Activated T-helper 1 cell treated with anti-CD3 and anti-CD28 coated beads, Interleukin-2, amount 50 U/mL, for 16 hours (primary cell): ENCODE measurements around the gene LHFPL2.

Source experiments
- DNase-seq, 2 donors: peaks; one replicate each; pipeline ENCODE4 v3.0.0-alpha.2; 2020; ENCODE audit warnings: low read depth in 1 of 2, low spot score in 1 of 2

LHFPL2 gene

GRCh38 chr5:78526049-78526525 is 122.5 kb downstream of the LHFPL2 start:
- no peak for DNase-seq

DNA sequence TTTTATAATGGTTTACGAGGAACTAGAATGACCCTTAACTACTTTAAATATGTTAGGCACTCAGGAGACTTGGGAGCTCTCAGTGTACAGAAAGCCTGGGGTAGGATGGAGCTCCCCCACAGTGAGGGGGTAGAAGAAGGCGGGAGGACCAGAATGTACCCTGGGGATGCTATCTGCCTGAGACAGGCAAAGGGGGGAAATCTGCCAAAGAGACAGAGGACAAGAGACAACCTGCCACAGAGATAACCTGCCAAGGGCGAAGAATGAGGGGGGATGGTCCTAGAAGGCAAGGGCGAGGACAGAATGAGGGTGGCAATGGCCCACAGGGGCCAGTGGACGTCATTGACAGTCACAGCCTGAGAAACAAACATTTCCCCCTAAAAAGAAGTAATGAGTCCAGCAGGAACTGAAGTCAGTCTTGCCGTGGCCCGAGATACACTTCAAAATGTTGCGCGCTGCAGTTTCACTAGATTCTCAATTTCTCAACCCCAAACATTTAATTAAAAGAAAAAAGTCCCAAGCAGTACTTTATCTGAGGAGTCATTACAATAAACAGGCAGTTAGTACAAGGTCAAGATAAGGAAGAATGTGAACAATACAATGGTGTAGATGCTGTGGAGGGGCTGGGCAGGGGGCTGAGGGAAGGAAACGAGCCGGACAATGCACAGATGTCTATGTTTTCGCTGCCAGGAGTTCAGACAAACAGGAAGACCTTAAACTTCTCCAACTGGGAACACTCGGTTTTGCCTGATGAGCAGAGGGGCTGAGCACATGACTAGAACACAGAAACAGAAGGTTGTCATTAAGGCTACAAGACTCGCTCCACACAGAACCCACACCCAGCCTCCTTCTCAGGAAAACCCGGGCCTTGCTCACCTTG is 125.0 kb downstream of the LHFPL2 start:
- no peak for DNase-seq

- no peak for DNase-seq
Observed at GRCh38 chr5:78522476-78523260, 125.9 kb downstream of the LHFPL2 start.

DNA sequence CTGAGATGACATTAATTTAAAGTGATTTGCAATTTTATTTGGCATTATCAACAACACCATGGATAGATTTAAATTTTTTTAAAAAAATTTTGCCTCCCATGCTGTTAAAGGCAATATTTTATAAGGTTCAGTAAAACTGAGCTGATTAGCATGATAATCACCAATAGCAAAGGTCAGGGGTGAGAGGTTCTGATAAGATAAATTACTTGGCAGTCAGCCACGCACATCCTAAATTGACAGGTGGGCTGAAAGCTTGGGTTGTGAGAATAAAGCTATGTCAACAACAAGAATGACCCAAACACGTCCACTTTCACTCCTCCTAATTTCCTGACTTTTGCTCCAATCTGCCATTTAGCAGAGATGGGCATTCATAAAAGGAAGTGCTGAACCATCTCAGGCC is 127.1 kb downstream of the LHFPL2 start:
- no peak for DNase-seq

DNA sequence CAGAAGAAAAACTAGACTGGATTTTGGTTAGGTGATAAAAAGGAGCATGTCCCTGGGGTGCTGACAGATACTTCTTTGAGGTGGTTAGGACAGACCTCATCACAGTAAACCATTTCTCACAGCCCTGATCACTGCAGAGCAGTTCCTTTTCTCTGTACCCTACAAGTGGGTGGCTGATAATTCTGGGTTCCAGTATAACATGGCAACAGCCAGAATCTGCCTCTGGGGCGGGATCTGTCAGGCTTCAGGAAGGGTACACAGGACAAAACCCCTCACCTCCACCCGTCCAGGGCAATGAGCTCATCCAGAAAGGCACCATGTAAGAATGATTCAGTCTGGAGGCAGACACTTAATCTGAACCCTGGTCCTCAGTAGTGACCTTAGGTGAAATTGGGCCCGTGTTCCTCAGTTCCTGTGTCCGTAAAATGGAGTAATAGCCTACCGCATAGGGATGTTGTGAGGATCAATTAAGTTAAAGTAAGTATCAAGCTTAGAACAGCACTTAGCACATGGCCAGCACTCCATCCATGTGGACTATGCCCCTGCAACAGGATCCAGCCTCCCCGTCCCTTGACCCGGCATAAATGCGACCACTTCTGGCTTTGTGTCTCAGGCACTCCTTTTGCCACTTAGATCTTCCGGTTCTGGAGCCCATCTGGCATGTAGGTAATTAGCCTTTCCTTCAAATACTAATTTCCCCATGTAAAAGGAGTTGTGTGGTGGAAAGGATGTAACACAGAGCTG is 129.2 kb downstream of the LHFPL2 start:
- no peak for DNase-seq

DNA sequence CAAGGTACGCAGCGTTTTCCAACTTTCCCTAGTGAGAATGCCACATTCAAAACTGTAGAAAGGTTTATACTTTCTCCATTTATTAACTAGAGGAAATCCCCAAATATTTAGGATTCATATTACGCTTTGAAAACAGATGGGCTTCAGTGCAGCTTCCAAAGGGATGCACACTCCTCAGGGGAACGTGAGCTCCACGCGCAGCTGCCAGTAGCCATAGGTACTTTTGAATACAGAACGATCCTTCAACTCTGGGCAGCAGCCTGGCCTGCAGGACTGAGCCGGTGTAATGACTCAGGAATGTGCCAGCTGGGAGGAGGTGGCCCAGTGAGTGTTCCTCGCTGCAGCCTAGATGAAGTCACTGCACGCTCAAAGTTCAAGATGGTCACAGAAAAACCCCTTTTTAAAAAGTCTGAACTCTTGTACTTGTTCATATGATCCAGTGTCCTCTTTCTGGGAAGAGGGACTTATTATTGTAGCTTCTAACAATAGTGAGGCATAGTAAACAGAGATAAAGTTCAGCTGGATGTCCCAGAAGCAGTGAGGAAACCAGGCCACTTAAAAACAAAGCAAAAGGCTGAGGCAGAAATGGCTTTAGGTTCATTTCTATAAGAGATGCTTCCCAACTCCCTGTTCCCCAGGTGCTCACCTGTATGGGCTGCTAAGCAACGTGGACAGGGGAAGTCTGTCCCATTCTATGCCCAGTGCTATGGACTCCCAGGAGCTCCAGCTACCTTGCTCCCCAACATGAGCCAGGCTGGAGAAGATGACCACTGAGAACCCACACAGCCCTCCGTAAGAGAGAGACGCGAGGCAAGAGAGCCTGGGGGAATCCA is 130.0 kb downstream of the LHFPL2 start:
- no peak for DNase-seq

DNA sequence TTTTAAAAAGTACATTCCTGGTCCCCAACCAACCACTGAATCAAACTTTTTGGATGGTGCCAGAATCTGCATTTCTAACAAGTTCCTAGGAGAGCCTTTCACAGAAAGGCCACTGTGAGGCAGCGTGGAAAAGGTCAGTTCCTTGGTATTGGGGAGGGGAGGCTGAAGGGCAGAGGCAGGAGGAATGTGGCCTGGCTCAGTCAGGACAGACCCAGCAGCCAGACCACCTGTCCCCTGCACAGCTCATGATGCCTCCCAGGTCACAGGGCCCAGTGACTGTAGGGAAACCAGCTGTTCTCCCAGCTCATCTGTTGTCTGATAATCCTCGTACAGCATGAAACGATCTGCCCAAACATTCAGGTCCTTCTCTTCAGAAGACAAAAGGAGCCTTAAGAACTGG is 132.9 kb downstream of the LHFPL2 start:
- DNase-seq, result no peak

DNA sequence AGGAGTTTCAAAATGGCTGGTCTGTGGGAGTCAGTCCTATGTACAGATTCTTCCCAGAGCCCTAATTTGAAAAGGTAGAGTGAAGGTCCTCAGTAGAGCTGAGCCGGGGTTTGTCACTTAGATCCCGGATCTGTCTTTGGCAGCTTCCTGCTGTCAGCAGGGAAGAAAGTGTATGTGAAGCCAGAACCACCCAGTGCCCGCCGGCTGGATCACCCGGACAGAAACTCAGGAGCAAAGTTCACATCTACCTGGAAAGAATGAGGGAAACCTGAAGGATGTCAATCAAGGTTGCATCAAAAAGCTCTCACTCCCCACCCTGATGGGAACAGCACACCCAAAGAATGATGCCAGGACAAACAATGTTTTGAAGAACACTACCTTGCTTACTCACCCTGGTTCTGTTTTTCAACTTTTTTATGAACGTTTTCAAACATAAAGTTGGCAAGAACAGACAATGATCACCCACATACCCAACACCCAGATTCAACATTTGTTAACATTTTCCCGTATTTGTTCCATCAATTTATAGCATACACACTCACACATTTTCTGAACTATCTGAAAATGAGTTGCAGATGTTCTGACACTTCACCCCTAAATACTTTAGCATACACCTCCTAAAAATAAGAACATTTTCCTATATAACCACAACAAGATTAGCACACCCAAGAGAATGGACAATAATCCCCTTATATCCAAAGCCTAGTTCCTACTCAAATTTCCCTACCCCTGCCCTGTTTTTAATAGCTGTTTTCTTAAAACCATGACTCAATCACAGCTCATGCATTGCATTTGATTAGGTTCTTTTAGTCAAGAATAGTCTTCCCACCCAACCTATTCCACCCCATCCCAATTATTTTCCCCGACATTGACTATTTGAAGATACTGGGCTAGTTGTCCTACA is 133.9 kb downstream of the LHFPL2 start:
- no peak for DNase-seq

DNA sequence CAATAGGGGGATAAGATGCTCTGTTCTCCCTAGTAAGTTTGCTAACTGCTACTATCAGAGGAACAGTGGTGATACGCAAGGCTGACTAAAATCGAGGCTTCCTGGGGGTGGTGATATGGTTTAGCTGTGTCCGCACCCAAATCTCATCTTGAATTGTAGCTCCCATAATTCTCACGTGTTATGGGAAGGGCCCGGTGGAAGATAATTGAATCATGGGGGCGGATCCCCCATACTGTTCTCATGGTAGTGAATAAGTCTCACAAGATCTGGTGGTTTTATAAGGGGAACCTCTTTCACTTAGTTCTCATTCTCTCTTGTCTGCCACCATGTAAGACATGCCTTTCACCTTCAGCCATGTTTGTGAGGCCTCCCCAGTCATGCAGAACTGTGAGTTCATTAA is 135.1 kb downstream of the LHFPL2 start:
- DNase-seq, result no peak

GRCh38 chr5:78512435-78512834 is 136.1 kb downstream of the LHFPL2 start:
- DNase-seq, result no peak

DNA sequence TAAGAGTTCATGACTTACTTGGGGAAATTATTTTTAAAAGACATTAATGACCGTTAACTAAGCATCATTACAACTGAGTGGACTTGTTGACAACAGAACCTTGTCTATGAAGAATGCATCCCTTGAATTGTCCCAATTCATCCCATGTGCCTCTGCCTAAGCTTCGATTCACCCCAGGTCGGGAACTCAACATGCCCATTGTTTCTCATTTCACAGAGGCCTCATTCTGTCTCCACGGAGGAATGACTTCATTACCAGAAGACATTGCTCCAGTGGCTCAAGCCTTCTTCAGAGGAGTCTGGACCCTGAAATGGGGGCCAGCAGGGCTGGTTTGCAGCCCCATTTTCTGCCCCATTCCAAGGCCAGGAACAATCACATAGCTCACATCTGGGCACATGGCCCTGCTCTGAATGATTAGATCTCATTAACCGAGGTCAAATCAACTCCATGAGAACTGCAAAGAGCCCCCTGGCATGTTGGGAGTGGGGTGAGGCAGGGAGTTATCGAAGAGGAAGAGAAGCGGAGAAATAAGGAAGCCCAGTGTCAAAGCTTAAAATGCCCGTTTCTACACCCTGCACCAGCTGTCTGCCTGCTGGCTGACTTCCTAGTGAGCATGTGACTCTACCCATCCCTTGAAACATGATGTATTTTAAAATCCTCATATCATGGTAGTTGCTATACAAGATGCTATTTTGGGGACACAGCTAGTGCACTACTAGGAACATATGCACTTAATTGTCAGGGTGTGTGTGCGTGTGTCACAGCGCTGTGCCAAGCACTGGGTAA is 137.3 kb downstream of the LHFPL2 start:
- DNase-seq, result no peak

- DNase-seq, result peak in 1 of 2 donors; percentile 8
Observed at GRCh38 chr5:78509884-78510769, 138.4 kb downstream of the LHFPL2 start.

- no peak for DNase-seq
Observed at GRCh38 chr5:78509145-78509865, 139.3 kb downstream of the LHFPL2 start.

DNA sequence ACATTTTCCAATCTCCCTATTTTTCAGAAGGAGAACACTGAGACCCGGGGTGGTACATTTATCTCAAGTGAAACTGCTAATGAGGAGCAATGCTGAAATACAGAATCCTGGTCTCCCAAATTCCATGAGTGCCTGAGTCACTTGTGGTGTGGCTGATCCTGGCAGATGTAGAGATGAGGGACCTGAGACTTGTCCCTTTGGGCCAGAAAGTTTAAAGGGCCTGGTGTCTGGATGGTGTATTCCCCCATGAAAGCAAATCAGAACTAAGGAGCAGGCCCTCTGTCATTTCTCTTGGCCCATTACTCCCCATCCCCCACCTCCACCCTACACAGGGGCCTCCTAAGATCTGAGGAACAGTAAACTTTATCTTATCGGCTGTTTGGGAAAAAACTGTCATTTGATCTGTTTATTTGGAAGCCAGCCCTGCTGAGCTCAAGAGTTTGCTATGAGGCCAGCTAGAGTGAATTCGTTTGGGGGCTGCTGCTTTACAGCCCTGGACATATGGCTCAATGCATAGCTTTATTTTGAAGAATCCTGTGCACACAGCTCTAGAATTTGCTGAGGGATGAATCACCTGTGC is 140.3 kb downstream of the LHFPL2 start:
- no peak for DNase-seq

GRCh38 chr5:78507531-78507930 is 141.0 kb downstream of the LHFPL2 start:
- no peak for DNase-seq

GRCh38 chr5:78506261-78507024 is 142.1 kb downstream of the LHFPL2 start:
- no peak for DNase-seq
